Neural crest cell (in vitro differentiated cells): Measurements from ENCODE around the gene CPA4. TPM values are rescaled to one million over a fixed set of nuclear protein-coding genes. Genes with fewer than 3 reads are reported as not detected.

Experiments used
- total RNA-seq: library from RNA; stranded (reverse); gene quantifications from 2 replicates; pipeline ENCODE4 v1.2.1, GENCODE V29; 2021

Gene CPA4
- total RNA-seq, 1 donor from 2014 or later = 0.72 TPM

Other genes starting within 250 kb of the CPA4 start
- gene ZC3HC1, start 241.8 kb upstream of the CPA4 start, total RNA-seq = 33.6 and 35.1 TPM in 2 replicates
- gene KLHDC10, start 222.6 kb upstream of the CPA4 start, total RNA-seq = 32.4 and 33.8 TPM in 2 replicates
- gene TMEM209, start 87.8 kb upstream of the CPA4 start, total RNA-seq = 41.8 and 43.6 TPM in 2 replicates
- gene SSMEM1, start 85.3 kb upstream of the CPA4 start, total RNA-seq = not detected in 2 replicates
- gene CPA2, start 26.3 kb upstream of the CPA4 start, total RNA-seq = 0.55 and 1.2 TPM in 2 replicates
- gene CPA5, start 51.7 kb downstream of the CPA4 start, total RNA-seq = not detected in 2 replicates
- not detected in 2 replicates for gene CPA1, start 87.3 kb downstream of the CPA4 start, total RNA-seq
- 27.8 and 29.3 TPM in 2 replicates for gene CEP41, start 147.9 kb downstream of the CPA4 start, total RNA-seq
- gene MEST, start 198.9 kb downstream of the CPA4 start, total RNA-seq = 212 and 236 TPM in 2 replicates